Body of pancreas (tissue), 4 donors: ENCODE measurements around the gene BACH2.

ENCODE experiments used
- POLR2A ChIP-seq, 3 donors: fragments of 450-650 bp; IDR thresholded peaks; one replicate each; pipeline ENCODE4 v1.6.1; 2016; ENCODE audit warnings: antibody characterized with exemption in 3 of 3, mild to moderate bottlenecking in 2 of 3
- TF ChIP-seq, protein P1 (sequence below), 7 experiments: fragments of 450-650 bp in 4 of 7; fragments of 200-600 bp in 3 of 7; sonication (generic) in 3 of 7; IDR thresholded peaks; one replicate each; pipeline ENCODE4 v1.5.1; 2016 to 2019; ENCODE audit warnings: antibody characterized with exemption in 7 of 7

DNA sequence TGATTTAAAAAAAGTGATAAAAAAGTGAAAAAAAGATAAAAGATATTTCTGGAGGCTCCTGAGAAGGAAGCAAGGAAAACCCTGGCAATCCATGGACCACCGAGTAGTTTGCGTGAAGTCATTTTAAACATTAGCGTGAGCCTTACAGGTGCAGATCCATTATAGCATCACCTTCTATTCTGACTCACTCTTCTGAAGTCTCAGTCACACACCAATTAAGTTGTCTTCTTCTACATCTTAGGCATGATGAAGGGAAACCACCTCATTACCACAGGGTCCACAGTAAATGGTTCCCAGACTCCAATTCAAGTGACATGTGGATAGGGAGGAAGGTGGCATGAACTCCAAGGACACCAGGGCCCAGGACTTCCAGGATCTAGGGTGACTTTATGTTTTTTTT, 303.2 kb downstream of the BACH2 start:
- TF ChIP-seq POLR2A (IDR thresholded peaks at IDR 0.05): no peak
- TF ChIP-seq, protein P1, sequence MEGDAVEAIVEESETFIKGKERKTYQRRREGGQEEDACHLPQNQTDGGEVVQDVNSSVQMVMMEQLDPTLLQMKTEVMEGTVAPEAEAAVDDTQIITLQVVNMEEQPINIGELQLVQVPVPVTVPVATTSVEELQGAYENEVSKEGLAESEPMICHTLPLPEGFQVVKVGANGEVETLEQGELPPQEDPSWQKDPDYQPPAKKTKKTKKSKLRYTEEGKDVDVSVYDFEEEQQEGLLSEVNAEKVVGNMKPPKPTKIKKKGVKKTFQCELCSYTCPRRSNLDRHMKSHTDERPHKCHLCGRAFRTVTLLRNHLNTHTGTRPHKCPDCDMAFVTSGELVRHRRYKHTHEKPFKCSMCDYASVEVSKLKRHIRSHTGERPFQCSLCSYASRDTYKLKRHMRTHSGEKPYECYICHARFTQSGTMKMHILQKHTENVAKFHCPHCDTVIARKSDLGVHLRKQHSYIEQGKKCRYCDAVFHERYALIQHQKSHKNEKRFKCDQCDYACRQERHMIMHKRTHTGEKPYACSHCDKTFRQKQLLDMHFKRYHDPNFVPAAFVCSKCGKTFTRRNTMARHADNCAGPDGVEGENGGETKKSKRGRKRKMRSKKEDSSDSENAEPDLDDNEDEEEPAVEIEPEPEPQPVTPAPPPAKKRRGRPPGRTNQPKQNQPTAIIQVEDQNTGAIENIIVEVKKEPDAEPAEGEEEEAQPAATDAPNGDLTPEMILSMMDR (IDR thresholded peaks at IDR 0.05): no peak
